GM12892 (cell line): Measurements from ENCODE around the gene GALR2. TPM values are rescaled to one million over a fixed set of nuclear protein-coding genes. Genes with fewer than 3 reads are reported as not detected.

Experiments used
- DNase-seq: peaks from one replicate; pipeline ENCODE4 v3.0.0; 2011; ENCODE audit not compliant: insufficient read length
- FAIRE-seq: peaks from 2 replicates; lab custom pipeline; 2011; peaks lifted over from hg19 to GRCh38; lab: Jason Lieb, UNC
- POLR2A ChIP-seq: IDR thresholded peaks from 2 replicates; pipeline ENCODE4 v1.6.1; 2011; ENCODE audit warnings: low read depth, low read length, control low read depth
- POLR2AphosphoS5 ChIP-seq: IDR thresholded peaks from 2 replicates; pipeline ENCODE4 v1.6.1; 2011; ENCODE audit warnings: low read depth, low read length, control low read depth
- TAF1 ChIP-seq: IDR thresholded peaks from 2 replicates; pipeline ENCODE4 v1.6.1; 2011; ENCODE audit warnings: low read depth, mild to moderate bottlenecking, control low read depth, low read length, borderline replicate concordance
- polyA plus RNA-seq: library from polyadenylated mRNA; unstranded; fragments of >200 nt; gene quantifications from one replicate; pipeline ENCODE4 v1.2.1, GENCODE V29; 2012; ENCODE audit warnings: missing spikeins, inconsistent platforms; ENCODE audit not compliant: missing spikeins

GALR2 gene, protein sequence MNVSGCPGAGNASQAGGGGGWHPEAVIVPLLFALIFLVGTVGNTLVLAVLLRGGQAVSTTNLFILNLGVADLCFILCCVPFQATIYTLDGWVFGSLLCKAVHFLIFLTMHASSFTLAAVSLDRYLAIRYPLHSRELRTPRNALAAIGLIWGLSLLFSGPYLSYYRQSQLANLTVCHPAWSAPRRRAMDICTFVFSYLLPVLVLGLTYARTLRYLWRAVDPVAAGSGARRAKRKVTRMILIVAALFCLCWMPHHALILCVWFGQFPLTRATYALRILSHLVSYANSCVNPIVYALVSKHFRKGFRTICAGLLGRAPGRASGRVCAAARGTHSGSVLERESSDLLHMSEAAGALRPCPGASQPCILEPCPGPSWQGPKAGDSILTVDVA
- polyA plus RNA-seq = not detected

DNA sequence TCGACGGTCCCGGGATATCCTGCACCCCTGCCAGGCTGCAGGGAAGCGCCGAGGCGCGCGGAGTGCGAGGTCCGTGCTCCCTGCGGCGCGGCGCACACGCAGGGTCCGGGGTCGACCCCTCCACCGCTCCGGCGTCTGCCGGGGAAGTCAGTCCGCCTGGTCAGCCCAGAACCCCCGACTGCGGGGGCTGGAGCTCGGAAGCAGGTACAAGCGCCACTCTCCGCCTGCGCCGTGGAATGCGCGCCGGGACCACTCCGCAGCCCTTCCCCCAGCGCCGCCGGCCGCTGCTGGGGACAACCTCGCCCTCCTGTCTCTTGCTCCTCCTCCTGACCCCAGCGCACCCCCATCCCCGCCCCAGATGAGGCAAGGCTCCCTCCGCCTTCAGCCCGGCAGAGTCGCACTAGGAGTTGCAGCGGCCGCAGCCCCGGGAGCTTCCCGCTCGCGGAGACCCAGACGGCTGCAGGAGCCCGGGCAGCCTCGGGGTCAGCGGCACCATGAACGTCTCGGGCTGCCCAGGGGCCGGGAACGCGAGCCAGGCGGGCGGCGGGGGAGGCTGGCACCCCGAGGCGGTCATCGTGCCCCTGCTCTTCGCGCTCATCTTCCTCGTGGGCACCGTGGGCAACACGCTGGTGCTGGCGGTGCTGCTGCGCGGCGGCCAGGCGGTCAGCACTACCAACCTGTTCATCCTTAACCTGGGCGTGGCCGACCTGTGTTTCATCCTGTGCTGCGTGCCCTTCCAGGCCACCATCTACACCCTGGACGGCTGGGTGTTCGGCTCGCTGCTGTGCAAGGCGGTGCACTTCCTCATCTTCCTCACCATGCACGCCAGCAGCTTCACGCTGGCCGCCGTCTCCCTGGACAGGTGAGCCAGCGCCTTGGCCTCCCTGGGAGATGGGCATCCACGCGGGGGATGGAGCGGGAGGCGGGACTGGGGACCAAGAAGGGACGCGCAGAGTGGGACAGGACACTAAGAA is at the start of gene GALR2:
TSS of gene GALR2 (plus strand) at position 392 of the 974 bp plus-strand sequence. CDS start at position 495, 103 bp downstream.
- no peak for DNase-seq
- no peak for FAIRE-seq
- TF ChIP-seq POLR2A (no peak), POLR2AphosphoS5 (no peak), TAF1 (no peak)

DNA sequence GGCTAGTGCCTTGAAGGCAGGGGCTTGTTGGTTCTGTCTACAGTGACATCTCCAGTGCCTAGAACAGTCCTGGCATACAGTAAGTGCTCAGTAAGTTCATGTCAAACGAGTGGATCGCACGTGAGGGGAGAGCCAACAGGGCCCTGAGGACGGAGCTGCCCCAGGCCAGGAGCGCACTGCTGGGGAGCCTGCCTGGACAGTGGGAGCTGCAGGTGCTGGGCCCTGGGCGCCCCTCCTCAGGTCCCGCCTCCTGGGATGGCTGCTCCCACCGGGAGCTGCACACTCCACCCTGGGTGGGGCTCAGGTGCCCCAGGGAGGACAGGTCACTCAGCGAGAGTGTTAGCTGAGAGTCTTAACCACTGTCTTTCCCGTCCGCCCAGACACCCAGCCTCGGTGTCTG is 49.3 kb upstream of the GALR2 start:
- FAIRE-seq (no peak), DNase-seq (no peak)
- no peak for TF ChIP-seq POLR2A
- TF ChIP-seq POLR2AphosphoS5 = no peak
- TF ChIP-seq TAF1 = no peak

DNA sequence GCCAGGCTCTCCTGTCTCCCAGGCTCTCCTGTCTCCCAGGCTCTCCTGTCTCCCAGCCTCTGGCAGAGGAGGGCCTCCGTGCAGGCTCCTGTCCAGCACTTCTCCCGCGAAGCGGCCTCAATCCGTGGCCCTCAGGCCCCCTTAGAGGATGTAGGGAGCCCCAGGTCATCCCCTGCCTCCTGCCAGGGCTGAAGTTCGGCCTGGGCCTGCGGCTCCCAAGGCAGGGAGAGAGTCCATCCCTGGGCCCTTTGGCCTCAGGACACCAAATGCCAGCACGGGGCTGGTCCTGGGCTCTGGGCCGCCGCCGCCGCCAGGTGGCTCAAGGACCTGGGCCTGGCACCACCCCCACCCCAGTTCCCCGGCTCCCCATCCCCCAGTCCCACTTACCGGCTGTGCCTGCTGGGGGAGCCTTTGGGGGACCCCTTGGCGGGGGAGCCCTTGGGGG is 47.8 kb upstream of the GALR2 start:
- FAIRE-seq = no peak
- DNase-seq = no peak
- TF ChIP-seq TAF1 = no peak
- TF ChIP-seq POLR2A = no peak
- no peak for TF ChIP-seq POLR2AphosphoS5

DNA sequence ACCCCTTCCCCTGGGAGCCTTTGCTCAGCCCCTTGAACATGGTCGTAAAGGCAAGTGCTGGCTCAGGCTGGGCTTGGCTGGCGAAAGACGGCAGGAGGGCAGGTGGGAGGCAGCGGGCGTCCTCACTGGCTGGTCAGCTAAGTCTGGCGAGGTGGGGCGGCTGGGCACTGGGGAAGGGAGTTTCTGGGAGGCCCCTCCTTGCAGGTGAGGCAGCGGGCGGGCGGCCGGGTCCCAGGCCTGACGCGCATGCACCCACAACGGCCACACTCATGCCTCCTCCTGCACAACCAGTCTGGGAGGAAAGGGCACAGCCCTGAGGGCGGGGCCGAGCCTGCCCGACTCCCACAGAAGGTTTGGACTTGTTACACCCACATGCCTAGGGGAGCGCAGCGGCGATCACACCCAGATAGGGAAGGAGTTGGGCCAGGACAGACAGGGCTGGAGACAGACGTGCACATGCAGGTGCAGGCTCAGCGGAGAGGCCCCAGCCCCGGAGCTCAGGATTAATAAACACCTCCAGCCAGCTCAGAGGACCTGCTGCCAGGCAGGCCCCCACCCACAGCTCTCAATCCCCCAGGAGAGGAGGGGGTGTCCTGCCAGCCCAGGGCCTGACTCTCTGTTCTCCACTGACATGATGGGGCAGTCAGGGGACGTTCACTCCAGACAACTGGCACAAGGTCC is 47.3 kb upstream of the GALR2 start, which contains the start of gene EVPL:
TSS of gene EVPL (minus strand) at position 148 of the 681 bp plus-strand sequence. CDS start at position 40, 108 bp downstream.
- DNase-seq (no peak), FAIRE-seq (no peak)
- TF ChIP-seq POLR2A = no peak
- no peak for TF ChIP-seq POLR2AphosphoS5
- no peak for TF ChIP-seq TAF1

DNA sequence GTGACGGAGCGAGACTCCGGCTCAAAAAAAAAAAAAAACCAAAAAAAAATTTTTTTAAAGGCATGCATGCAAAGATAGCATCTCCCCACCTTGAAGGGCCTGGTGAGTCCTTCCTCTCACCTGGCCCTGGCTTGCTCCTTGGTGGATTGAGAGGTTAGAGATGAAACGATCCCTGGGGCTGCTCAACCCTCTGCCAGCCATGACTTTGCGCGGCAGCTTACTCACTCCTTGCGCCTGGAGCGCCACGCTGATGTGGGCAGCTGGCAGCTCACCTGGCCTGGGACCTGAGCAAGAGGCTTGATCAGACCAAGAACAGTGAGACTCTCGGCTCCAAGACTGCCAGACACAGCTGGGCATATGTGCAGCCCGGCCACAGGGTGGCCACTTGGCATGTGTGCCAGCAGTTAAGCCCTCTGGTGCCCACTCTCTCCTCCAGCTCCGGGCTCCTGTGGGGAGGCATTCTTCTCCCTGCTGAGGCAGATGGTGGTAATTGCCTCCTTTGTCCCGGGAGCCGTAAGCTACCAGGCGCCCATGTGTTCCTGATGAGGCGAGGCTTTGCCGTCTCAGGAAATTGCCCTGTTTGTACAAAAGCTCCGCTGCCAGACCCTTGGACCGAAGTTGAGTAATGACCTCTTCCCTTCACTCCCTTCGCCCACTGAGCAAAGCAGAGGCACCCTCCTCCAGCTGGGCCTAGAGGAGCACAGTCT is 42.4 kb upstream of the GALR2 start:
- DNase-seq = no peak
- FAIRE-seq = no peak
- TF ChIP-seq POLR2A = no peak
- no peak for TF ChIP-seq TAF1
- TF ChIP-seq POLR2AphosphoS5 = no peak

DNA sequence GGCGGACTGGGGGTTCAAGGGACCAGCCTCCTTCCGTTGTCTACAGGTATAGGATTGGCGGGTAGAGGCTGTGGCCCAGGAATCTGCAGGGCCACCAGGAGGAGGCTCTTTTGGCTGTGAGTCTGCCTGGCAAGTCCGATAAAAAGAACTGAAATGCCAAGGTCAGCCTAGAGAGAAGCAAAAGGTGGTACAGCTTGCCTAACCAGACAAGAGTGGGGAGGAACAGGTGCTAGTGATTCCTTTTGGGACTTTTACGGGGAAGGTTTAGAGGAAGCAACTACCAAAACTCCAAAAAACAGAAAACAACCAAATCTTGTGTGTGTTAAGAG is 41.8 kb upstream of the GALR2 start:
- FAIRE-seq = no peak
- no peak for TF ChIP-seq POLR2A
- no peak for TF ChIP-seq POLR2AphosphoS5
- no peak for TF ChIP-seq TAF1
- no peak for DNase-seq

DNA sequence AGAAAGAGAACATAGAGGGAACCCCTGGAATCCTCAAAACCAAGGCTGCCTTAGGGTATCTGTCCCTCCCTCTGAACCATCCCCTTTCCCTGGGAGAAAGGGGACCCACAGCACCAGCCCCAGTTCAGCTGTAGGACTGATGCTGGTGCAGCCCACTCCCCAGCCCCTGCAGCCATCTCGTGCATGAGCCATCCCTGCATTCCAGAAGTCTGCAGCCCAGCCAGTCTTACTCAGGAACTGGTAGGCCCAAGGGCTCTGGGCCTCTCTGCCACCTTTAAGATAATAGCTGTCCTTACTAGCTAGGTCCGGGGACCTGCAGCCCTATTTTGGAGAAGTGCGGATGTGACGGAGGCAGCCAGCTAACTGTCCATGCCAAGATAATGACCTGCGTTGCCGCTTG is 41.4 kb upstream of the GALR2 start:
- DNase-seq (no peak), FAIRE-seq (no peak)
- TF ChIP-seq TAF1 (no peak), POLR2A (no peak), POLR2AphosphoS5 (no peak)

DNA sequence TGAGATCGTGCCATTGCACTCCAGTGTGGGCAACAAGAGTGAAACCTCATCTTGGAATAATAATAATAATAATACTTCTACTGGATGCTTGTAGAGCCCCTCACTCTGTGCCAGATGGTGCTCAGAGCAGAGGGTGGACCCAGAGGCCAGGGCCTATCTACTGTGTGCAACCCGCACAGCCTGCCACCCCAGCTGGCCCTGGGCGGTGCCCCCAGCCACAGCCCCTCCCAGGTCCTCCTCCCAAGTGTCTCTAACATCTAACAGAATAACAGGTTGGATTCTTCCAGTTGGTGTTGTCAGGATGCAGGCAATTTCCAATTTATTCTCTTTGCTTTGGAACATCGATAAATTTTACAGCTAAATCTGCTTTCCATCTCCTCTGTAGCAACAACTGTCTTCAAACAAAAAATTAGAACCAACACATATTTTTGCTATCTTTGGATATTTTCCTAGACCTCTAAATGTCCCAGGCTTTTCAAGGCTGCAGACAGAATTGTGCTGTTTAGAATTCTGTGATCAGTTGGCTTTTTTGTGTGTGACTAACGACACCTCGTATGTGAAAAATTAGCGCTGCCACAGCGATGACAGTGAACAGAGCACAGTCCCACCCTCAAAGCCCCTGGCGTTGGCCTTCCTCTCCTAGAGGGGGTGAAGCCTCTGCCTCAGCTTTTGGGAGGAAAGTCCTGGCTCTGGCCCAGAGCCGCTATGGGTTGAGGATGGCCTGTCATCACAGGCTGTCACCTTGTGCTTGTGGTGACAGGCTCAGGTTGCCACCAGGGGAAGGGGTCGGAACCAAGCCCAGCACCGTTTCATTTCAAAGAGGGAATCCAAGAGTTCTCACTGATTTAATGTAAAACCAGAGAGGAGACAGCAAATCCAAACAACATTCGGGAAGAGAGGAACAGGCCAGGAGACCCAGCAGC is 39.9 kb upstream of the GALR2 start:
- TF ChIP-seq POLR2A (no peak), TAF1 (no peak), POLR2AphosphoS5 (no peak)
- DNase-seq (no peak), FAIRE-seq (no peak)

DNA sequence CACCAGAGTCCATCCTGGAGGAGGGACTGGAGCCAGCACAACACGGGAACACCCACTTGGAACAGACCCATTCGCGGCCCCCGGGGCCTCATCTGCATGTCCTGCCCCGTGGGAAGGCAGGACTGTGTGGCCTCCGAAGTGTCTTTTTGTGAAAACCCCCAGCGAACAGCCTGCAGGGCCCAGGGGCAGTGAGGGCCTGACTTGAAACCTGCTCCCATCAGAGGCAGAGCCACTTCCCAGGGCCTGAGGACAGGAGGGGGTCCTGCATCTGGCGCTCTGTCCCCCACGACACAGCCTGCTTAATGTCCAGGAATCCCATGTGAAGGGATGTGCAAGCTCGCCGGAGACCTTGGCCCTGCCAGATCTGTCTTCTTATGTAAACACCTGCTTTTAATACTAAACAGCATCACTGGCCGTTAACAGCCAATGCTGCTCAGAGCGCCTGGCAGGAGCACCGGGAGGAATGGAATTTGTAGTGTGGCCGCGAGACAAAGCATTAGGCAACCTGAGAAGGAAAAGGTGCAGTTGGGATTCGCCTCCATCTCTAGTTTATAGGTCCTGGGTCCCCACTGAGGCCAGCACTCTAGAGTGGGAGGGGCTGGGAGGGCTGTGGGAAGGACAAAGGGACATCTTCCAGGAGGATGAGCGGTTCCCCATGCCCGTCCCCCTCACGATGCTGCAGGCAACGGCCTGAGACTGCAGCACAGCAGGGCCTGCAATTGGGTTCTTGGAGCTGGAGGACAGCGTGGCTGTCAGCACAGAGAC is 37.9 kb upstream of the GALR2 start:
- FAIRE-seq (no peak), DNase-seq (no peak)
- TF ChIP-seq POLR2A = no peak
- no peak for TF ChIP-seq POLR2AphosphoS5
- TF ChIP-seq TAF1 = no peak
